ENCODE data around the gene DST.

Gene DST

DNA sequence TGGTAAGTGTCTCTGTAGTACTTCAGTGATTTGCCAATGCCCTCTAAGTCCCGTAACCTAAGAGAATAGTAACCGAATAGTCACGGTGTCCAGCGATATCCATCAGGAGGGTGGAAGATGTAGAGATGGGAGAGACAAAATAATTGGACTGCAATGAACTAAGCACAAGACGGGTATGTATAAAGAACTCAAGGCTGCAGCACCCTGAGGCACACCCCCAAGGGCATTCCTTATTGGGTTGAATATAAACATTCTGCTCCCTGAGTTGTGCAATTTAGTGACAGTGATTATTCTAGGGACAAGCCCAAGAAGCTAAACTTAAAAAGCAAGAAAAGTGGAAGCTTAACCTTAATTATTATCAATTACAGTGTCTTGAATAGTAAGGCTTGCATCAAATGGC, 14.6 kb downstream of the DST start:
- Histone ChIP-seq H3K4me1 (ENCODE audit: control insufficient read depth, insufficient read depth, low read length, unreplicated experiment) (no peaks in the 10 kb centered on the region), H3K36me3 (ENCODE audit: insufficient read depth, low read length) (peaks cover 64% of the 10 kb centered on the region), H3K27ac (ENCODE audit: low read depth, low read length) (no peak overlapping the region), H3K27me3 (ENCODE audit: insufficient read depth, low read length) (no peaks in the 10 kb centered on the region), H3K4me3 (ENCODE audit: low read depth, low read length) (no peak overlapping the region), H2AFZ (ENCODE audit: low read length, unreplicated experiment) (no peak overlapping the region), H3K79me2 (ENCODE audit: control insufficient read depth, insufficient read depth, low read length, unreplicated experiment) (no peaks in the 10 kb centered on the region)

GRCh38 chr6:56625356-56625755, 17.3 kb downstream of the DST start:
- Histone ChIP-seq H3K79me2 (ENCODE audit: control insufficient read depth, insufficient read depth, low read length, unreplicated experiment) (no peaks in the 10 kb centered on the region), H3K27me3 (ENCODE audit: insufficient read depth, low read length) (no peaks in the 10 kb centered on the region), H3K4me1 (ENCODE audit: control insufficient read depth, insufficient read depth, low read length, unreplicated experiment) (no peaks in the 10 kb centered on the region), H3K36me3 (ENCODE audit: insufficient read depth, low read length) (peaks cover 66% of the 10 kb centered on the region), H3K27ac (ENCODE audit: low read depth, low read length) (no peak overlapping the region), H3K4me3 (ENCODE audit: low read depth, low read length) (no peak overlapping the region), H2AFZ (ENCODE audit: low read length, unreplicated experiment) (no peak overlapping the region)

- Histone ChIP-seq H3K4me1 (ENCODE audit: control insufficient read depth, insufficient read depth, low read length, unreplicated experiment) (no peaks in the 10 kb centered on the region), H2AFZ (ENCODE audit: low read length, unreplicated experiment) (no peak overlapping the region), H3K36me3 (ENCODE audit: insufficient read depth, low read length) (peaks cover 66% of the 10 kb centered on the region), H3K27ac (ENCODE audit: low read depth, low read length) (no peak overlapping the region), H3K27me3 (ENCODE audit: insufficient read depth, low read length) (no peaks in the 10 kb centered on the region), H3K79me2 (ENCODE audit: control insufficient read depth, insufficient read depth, low read length, unreplicated experiment) (no peaks in the 10 kb centered on the region), H3K4me3 (ENCODE audit: low read depth, low read length) (no peak overlapping the region)
Measured at GRCh38 chr6:56624728-56625069, 18.0 kb downstream of the DST start.

GRCh38 chr6:56624046-56624727, 18.5 kb downstream of the DST start:
- Histone ChIP-seq H2AFZ (ENCODE audit: low read length, unreplicated experiment) (no peak overlapping the region), H3K27ac (ENCODE audit: low read depth, low read length) (no peak overlapping the region), H3K4me1 (ENCODE audit: control insufficient read depth, insufficient read depth, low read length, unreplicated experiment) (no peaks in the 10 kb centered on the region), H3K36me3 (ENCODE audit: insufficient read depth, low read length) (peaks cover 67% of the 10 kb centered on the region), H3K27me3 (ENCODE audit: insufficient read depth, low read length) (no peaks in the 10 kb centered on the region), H3K79me2 (ENCODE audit: control insufficient read depth, insufficient read depth, low read length, unreplicated experiment) (no peaks in the 10 kb centered on the region), H3K4me3 (ENCODE audit: low read depth, low read length) (no peak overlapping the region)

DNA sequence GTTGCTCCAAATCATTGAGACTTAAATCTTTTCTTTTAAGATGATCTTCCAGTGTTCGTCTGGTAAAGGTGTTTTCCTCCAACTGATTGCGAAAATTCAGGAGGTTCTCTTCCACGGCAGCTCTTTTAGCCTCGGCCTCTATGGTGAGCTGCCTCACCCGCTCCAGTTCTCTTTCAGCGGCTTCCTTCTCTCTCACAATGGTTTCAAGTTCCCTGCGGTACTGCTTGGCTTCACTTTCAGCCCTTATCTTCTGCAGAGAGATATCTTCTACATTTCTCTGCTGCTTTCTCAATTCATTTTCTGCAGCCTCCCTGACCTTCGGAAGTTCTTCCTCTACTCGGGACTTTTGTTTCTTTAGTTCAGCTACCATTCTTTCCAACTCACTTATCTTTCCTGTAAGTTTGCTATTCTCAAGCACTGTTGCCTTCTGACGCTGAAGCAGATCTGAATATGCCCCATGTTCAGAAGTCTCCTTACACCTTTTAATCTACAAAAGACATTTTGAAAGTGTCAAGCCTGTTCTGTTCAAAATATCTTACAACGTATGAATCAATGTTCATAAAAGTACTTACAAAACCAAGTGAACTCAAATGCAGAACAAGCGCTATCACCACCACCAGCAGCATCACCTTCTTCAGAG, 22.3 kb downstream of the DST start:
- Histone ChIP-seq H3K27ac (ENCODE audit: low read depth, low read length) (no peak overlapping the region), H3K36me3 (ENCODE audit: insufficient read depth, low read length) (peaks cover 76% of the 10 kb centered on the region), H3K79me2 (ENCODE audit: control insufficient read depth, insufficient read depth, low read length, unreplicated experiment) (no peaks in the 10 kb centered on the region), H3K4me1 (ENCODE audit: control insufficient read depth, insufficient read depth, low read length, unreplicated experiment) (no peaks in the 10 kb centered on the region), H2AFZ (ENCODE audit: low read length, unreplicated experiment) (no peak overlapping the region), H3K4me3 (ENCODE audit: low read depth, low read length) (no peak overlapping the region), H3K27me3 (ENCODE audit: insufficient read depth, low read length) (no peaks in the 10 kb centered on the region)

- Histone ChIP-seq H3K27me3 (ENCODE audit: insufficient read depth, low read length) (no peaks in the 10 kb centered on the region), H3K4me1 (ENCODE audit: control insufficient read depth, insufficient read depth, low read length, unreplicated experiment) (no peaks in the 10 kb centered on the region), H3K79me2 (ENCODE audit: control insufficient read depth, insufficient read depth, low read length, unreplicated experiment) (no peaks in the 10 kb centered on the region), H3K4me3 (ENCODE audit: low read depth, low read length) (no peak overlapping the region), H3K27ac (ENCODE audit: low read depth, low read length) (no peak overlapping the region), H2AFZ (ENCODE audit: low read length, unreplicated experiment) (no peak overlapping the region), H3K36me3 (ENCODE audit: insufficient read depth, low read length) (peaks cover 84% of the 10 kb centered on the region)
Measured at GRCh38 chr6:56618050-56618449, 24.6 kb downstream of the DST start.

- H3K27me3 ChIP-seq (ENCODE audit: insufficient read depth, low read length), result no peaks in the 10 kb centered on the region
- H3K4me3 ChIP-seq (ENCODE audit: low read depth, low read length), result no peak overlapping the region
- peaks cover 79% of the 10 kb centered on the region for H3K36me3 ChIP-seq (ENCODE audit: insufficient read depth, low read length)
- no peaks in the 10 kb centered on the region for H3K4me1 ChIP-seq (ENCODE audit: control insufficient read depth, insufficient read depth, low read length, unreplicated experiment)
- H2AFZ ChIP-seq (ENCODE audit: low read length, unreplicated experiment), result no peak overlapping the region
- H3K27ac ChIP-seq (ENCODE audit: low read depth, low read length), result no peak overlapping the region
- H3K79me2 ChIP-seq (ENCODE audit: control insufficient read depth, insufficient read depth, low read length, unreplicated experiment), result no peaks in the 10 kb centered on the region
Measured at GRCh38 chr6:56616967-56617366, 25.7 kb downstream of the DST start.

DNA sequence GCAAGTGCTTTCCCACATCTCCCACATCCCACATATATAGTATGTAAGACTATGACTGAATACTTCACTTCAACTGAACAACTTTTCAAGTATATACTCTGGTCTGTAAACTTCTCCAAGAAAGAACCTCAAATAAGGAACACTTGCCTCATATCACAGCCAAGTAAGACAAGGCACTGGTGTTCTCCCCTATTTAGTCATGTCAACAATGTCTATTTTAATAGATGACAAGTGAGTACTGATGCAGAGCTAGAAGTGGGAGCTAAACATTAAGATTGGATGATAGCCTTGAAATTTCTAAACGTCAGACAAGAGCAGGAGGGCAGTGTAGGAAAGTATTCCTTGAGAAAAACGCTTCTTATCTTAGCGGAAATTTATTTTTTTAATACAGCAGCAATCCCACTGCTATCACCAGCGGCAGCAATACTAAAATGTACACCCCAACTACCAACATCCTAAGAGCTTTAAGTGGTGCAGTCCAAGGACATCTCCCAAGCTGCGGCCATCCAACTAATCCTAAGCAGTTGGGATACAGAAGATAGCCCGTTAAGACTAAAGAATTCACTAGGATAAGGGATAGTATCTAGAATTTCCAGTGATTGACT, 29.3 kb downstream of the DST start:
- H3K36me3 ChIP-seq (ENCODE audit: insufficient read depth, low read length), result peaks cover 70% of the 10 kb centered on the region

DNA sequence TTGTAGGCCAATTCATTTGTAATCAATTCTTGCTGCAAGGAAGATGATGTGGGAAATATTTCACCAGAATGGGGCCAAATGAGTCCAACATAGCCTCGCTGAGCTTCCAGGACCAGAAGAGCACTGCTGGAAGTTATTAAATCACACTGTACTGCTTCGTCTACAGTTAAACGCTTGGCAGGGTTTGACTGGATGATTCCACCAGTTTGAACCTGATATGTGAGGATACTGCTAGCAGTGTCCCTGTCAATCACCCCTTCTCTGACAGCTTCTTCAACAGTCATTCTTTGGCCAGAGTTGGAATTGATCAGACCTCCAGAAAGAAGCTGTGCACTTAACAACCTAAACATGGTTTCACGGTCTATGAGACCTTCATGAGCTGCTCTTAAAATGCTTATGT, 34.4 kb downstream of the DST start:
- H3K4me1 ChIP-seq (ENCODE audit: control insufficient read depth, insufficient read depth, low read length, unreplicated experiment), result no peaks in the 10 kb centered on the region
- peaks cover 56% of the 10 kb centered on the region for H3K36me3 ChIP-seq (ENCODE audit: insufficient read depth, low read length)
- no peak overlapping the region for H3K4me3 ChIP-seq (ENCODE audit: low read depth, low read length)
- no peak overlapping the region for H2AFZ ChIP-seq (ENCODE audit: low read length, unreplicated experiment)
- no peaks in the 10 kb centered on the region for H3K79me2 ChIP-seq (ENCODE audit: control insufficient read depth, insufficient read depth, low read length, unreplicated experiment)
- H3K27ac ChIP-seq (ENCODE audit: low read depth, low read length), result no peak overlapping the region
- H3K27me3 ChIP-seq (ENCODE audit: insufficient read depth, low read length), result no peaks in the 10 kb centered on the region

More for the DNA sequence above, 29.3 kb downstream of the DST start:
- H3K27ac ChIP-seq (ENCODE audit: low read depth, low read length), result no peak overlapping the region
- H2AFZ ChIP-seq (ENCODE audit: low read length, unreplicated experiment), result no peak overlapping the region
- H3K4me1 ChIP-seq (ENCODE audit: control insufficient read depth, insufficient read depth, low read length, unreplicated experiment), result no peaks in the 10 kb centered on the region
- H3K4me3 ChIP-seq (ENCODE audit: low read depth, low read length), result no peak overlapping the region
- no peaks in the 10 kb centered on the region for H3K27me3 ChIP-seq (ENCODE audit: insufficient read depth, low read length)
- no peaks in the 10 kb centered on the region for H3K79me2 ChIP-seq (ENCODE audit: control insufficient read depth, insufficient read depth, low read length, unreplicated experiment)

DNA sequence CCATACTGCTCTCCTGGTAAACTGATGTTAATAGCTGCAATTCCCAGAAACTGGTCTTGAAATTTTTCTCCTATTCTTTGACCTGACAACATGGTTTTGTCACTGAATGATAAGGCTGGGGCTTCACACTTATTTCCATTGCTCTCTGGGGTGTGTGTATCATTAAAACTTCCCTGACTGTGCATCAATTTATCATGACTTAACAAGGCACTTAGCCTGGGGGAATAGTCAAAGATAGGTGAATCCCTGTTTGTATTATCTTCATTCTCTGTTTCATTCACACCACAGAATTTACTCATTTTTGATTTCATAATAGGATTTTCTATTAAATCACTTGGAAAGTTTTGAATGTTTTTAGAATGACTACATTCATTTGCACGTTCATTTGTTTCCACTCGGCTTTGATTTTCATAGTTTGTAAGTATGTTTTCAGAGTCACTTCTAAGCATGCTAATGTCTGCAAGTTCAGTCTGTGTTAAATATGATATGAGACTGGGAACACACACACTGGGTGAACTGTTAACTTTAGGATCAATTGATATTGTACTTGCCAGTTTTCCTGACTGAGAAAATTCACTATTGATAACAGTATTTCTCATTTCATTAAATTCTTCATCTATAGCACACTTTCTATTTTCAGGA, 35.5 kb downstream of the DST start:
- Histone ChIP-seq H3K36me3 (ENCODE audit: insufficient read depth, low read length) (peaks cover 64% of the 10 kb centered on the region), H3K4me1 (ENCODE audit: control insufficient read depth, insufficient read depth, low read length, unreplicated experiment) (no peaks in the 10 kb centered on the region), H3K27me3 (ENCODE audit: insufficient read depth, low read length) (no peaks in the 10 kb centered on the region), H3K27ac (ENCODE audit: low read depth, low read length) (no peak overlapping the region), H2AFZ (ENCODE audit: low read length, unreplicated experiment) (no peak overlapping the region), H3K4me3 (ENCODE audit: low read depth, low read length) (no peak overlapping the region), H3K79me2 (ENCODE audit: control insufficient read depth, insufficient read depth, low read length, unreplicated experiment) (no peaks in the 10 kb centered on the region)

All from ACC112 (cell line).